Stimulated activated CD8-positive, alpha-beta memory T cell treated with anti-CD3 and anti-CD28 coated beads, Interleukin-2, amount 100 ng/mL, for 48 hours (primary cell): ENCODE measurements around the gene GJD3.

Experiments used
- DNase-seq, 2 donors: peaks; one replicate each; pipeline ENCODE4 v3.0.0-alpha.2; 2020; ENCODE audit warnings: low read depth in 2 of 2

Gene GJD3

DNA sequence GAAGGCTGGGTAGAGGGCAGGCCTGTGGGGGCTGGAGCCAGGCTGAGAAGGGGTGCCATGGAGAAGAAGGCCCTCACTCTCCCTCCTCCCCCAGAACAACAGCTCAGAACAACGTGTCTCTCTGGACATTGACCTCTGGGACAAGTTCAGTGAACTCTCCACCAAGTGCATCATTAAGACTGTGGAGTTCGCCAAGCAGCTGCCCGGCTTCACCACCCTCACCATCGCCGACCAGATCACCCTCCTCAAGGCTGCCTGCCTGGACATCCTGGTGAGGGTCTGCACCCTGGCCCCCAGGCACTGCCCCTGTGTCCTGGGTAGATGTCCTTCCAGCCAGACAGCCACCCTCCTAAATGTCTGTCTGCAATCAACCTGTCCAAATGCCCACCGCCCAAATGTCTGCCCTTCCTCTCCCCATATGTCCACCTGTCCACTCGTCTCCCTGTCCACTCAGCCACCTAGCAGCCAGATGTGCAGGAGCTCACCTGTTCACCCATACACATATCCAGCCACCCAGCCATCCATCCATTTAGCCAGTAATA, 12.2 kb downstream of the GJD3 start:
- no peak for DNase-seq

DNA sequence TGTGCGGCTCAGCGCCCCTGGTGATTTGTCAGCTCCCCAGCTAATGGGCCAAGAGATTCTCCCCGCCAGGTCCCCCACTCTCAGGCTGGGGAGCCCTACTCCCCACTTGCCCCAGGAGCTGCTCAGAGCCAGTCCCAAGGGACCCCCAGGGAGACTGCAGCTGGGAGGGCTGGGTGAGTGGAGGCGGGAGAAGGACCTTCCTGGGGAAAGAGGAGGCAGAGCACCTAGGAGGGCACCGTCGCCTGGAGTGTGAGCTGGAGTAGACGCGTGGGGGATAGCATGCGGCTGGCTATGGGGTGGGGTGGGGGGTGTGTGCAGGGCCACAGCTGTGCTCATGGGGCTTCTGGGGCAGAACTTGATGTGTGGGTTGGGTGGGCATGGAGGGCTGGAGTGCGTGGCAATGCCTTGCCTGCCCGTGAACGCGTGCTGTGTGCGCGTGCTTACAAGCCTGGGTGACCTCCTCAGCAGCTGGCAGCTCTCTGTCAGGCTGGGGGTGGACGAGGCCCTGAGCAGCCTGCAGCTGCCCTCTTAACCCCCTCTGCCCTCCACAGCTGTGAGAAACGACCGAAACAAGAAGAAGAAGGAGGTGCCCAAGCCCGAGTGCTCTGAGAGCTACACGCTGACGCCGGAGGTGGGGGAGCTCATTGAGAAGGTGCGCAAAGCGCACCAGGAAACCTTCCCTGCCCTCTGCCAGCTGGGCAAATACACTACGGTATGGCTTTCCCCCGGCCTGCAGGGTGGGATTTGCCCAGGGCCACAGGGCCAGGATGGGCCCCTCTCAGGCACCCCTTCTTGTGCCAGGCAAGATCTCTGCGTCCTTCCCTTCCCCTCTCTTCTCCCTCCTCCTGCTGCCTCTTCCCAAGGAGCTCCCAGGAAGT, 12.9 kb downstream of the GJD3 start:
- DNase-seq = no peak

DNA sequence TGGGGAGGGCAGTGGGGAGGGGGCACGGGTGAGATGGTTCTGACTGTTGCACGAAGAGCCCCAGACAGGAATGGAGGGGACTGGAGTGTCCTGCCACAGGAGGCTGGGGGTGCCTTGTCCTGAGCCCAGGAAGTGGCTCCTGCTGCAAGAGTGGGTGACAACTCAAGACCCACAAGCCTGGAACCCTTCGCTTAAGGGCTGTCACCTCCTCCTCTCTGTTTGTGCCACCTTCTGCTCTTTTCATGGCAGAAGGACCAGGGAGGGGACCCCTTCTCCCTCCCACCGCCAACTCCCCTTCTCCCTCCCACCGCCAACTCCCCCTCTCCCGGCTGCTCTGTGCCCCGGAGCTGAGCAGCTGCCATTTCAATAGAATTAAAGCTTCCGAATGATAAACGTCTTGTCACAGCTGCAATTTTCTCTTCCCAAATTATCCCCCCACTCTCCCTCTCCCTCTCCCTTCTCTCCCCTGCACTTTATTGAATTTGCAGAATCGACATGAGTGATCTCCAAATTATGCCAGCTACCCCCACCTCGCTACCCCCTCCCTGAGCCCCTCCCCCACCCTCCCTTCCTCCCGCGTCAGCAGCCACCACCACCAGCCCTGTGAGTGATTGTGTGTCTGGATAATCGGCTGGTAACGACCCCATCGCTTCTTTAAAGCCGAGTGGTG, 13.7 kb downstream of the GJD3 start:
- no peak for DNase-seq

DNA sequence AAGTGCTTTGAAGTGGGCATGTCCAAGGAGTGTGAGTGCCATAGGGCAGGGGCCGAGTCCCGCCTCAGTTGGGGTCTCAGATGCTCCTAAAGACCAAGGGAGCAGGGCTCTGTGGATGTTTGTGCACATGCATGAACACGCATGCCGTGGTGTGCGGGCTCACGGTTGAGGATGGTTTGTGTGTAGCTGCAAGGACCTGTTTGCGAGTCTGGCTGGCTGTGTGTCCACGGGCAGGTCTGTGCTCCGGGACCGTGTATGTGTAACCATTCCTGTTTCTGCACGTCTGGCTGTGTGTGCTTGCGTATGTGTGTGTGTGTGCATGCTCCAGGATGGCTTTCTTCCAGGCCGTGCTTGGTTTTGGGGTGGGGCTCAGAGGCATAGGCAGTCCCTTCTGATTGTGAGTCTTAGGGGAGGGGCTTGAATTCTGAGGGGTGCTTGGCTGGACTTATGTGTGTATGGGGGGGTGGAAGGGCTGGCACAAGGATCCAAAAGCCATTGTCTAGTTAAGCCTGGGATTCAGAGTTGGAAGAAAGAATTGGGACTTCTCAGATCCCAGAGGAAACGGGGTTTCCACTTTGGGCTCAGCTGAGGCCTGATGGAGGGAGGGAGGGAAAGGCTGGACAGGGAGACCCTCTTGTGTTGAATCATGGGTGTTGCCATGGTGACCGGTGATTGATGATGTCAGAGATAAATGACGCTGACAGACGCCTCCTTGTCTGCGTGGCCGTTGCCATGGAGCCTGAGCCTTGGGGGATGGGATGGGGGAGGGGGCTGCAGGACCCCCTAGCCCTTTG, 14.4 kb downstream of the GJD3 start:
- DNase-seq = no peak

DNA sequence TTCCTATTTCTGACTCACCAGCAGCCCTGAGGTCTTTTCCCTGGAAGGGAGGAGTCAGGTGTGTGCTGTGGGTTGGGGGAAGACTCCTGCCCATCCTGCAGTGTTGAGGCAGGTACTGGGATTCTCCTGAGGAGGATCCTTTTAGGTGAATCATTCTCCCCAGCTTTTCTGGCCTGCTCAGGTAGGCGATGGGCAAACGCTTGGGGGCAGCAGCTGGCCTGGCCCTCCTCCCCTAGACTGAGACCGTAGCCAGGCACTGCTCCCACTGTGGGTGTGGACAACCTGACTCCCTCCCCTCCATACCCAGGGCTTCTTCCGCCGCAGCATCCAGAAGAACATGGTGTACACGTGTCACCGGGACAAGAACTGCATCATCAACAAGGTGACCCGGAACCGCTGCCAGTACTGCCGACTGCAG, 15.1 kb downstream of the GJD3 start:
- DNase-seq = no peak

DNA sequence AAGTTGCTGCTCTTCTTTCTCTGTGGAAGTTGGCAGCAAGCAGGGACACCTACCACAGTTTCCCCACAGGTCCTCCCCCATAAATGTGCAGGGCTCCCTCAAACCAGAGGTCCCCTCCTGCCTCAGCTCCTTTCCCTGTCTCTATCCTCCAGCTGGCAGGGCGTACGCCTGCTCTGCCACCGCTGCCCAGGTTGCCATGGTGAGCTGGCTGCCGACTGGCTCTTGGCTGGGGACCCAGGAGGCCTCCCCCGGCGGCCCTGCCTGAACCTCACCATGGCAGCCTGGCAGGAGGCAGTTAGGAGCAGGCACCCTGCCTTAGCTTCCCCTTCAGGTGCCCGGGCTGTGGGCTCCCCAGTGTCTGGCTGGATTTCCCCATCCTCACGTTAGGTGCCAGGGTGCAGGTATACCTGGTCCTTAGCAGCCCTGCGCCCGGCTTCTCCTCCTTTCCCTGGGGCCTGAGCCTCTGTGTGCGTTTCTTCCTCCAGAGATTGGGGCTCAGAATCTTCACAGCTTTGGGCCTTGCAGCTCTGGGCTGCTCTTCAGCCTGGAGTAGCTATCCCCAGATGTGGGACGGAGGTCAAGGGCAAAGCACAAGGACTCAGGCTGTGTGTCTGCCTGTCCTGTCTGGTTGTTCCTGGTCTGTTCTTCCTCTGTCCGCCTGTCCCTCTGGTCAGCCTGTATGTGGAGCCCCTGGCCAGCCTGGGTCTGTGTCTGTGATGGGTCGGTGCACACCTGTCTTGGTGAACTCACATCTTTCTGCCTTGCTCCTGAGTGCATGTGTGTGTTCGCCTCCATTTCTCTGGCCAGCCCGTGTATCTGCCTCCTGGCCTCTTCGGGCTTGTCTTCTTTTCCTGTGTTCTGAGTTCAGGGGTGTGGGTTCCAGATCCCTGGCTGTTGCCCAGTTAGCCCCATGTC, 15.7 kb downstream of the GJD3 start:
- no peak for DNase-seq

DNA sequence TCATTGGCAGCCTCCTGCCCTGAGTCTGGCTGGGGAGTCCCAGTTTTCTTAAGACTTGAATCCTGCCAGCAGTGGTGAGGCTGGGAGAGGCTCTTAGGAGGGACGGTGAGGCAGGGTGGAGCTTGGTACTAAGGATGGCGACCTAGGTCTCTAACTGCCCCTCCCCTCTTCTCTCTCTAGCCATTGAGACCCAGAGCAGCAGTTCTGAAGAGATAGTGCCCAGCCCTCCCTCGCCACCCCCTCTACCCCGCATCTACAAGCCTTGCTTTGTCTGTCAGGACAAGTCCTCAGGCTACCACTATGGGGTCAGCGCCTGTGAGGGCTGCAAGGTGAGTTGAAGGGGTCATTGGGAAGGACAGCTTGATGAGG, 16.4 kb downstream of the GJD3 start:
- no peak for DNase-seq

DNA sequence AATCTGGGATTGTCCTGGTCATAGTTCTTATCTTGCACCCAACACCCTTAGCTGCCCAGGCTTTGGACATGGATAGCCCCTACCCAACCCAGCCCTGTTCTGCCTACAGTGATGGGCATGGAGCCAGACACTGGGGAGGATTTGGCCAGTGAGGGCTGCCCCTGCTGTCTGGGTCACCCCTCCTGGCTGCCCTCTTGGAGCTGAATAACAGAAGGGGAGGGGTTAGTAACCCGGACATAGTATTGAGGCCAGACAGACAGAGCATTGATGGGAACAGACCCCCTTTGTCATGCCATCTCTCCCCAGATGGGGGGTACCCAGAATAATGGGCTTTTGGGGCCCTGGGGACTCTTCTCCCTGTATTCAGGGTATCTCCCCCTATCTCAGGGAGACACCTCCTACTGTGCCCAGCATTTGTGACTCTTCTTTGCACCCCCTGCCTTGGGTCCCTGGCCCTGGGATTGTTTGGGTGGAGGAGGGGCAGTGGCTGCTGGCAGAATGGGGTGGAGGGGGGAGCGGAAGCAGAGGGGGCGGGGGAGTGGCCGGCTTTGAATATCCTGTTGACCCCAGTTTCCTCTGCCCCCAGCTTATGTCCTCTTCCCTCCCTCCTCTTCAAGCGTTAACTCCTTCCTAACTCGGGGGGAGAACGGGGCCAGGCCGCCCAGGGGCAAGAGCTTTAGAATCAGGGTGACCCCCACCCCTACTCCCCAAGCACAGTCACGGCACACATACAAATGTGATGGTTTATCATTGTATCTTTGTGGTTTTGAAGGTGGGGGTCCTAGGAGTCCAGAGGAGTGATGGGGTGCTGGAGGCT, 17.0 kb downstream of the GJD3 start:
- no peak for DNase-seq

DNA sequence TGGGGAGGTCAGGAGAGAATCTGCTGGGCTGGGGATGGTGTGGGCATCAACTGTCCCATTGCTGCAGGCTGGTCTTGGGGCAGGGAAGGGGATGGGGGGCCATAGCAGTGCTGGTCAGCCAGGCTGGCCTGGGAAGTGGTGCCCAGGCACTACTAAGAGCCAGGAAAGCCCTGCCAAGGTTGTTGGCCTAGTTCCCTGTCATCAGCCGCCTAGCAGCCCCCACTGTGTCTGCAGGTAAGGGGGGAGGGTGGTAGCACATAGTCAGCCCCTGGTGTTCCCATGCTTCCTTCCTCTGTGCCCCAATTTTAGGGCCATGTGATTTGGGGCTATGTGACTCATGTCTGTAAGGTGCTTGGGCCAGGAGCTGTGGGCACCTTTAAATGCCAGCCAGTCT, 17.8 kb downstream of the GJD3 start:
- DNase-seq = no peak

DNA sequence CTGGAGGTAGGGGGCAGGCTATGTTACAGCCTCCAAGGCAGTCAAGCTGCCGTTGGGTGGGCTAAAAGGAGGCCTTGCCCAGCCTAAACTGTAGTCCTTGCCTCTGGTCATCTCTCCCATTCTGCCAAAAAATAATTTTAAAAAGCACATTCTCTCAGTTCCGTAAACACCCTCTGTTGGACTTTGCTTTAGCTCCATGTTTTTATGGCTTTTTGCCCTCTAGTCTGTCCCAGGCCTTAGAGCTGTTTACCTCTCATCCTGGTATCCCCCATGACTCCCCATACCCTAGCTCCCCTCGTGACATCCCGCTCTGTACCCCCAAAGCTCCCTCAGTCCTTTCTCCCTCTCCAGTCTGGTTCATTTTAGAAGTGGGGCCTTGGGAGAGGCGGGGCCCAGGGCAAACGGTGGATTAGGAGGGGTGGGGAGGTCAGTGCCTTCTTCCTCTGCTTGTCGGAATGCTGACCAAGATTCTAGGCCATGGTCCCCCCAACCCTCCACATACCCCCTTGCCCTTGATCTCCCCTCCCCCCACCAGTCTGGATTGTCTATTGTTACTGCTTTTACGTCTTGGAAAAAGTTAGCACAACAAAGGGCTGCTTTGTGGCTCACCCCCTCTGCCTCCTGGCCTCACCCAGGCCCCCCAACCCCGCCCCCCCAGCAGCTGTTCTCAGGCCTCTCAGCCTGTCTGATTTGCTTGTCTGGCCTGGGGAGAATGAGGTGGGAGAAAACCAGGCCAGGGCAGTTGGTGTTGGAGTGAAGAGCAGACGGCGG, 18.4 kb downstream of the GJD3 start:
- DNase-seq = no peak

DNA sequence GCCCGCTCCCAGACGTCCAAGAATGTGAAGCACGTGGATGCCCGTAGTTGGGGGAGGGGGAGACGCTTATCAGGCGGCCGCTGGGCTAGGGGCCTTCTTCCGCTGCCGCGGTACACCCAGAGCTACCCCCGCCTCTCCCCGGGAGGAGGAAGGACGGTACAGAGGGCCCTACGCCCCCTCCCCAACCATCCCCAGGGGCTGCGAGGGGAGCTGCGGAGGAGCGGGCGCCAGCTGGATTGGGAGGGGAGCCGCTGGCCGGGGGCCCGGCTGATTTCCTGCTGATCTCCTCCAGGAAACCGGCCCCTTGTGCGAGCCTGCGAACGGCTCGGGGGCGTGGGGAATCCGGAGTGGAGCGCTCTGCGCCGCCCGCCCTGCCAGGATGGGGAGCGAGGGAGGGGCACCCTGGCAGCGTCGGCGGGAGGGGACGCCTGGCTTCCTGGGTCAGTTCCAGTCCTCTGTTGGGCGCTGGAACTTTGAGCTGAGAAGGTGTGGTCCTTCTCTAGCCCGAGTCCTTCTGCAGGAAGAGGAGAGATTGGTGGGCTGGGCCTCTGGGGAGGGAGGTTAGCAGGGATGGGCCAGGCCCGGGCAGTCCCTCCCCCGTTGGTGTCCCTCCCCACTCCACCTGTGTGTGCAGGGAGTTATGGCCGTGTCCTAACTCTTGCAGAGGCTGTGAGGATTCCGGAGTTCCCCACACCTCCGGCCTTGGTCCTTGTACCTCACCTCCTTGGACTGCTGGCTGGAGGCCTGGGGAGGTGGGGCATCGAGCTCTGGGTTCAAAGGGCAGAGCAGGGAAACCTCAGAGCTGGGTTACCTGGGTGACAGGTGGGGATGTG, 19.2 kb downstream of the GJD3 start:
- no peak for DNase-seq

DNA sequence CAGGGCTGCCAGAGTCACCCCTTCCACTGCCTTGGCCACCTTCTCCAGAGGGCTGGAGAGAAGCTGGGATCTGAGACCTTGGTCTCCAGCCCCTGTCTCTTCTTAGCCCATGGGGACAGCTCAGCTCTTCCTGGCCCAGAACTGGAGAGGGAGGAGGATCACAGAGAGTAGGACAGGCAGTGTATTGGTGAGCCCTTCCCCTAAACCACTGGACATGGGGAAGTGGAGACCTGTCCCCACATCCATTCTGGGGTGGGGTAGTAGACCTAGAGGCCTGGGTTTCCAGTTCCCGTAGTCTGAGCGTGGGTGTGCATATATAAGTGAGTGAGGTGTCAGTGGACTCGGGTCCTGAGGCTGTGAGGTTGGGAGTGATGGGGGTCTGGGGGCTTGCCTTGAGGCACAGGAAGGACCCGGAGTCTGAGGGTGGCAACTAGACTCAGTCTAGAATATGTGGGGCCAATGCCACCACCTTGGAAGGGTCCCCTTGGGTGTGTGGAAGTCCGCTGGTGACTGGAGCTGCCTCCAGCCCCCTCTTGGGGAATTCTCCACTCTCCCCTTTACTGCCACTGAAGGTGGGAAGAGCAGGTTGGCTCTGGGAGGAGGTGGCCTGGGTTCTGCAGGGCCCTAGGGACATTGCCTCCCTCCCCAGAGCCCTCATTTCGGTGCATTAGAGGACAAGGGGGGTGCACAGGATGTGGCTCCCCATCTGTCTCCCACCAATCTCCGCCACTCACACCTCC, 19.9 kb downstream of the GJD3 start:
- DNase-seq = no peak

DNA sequence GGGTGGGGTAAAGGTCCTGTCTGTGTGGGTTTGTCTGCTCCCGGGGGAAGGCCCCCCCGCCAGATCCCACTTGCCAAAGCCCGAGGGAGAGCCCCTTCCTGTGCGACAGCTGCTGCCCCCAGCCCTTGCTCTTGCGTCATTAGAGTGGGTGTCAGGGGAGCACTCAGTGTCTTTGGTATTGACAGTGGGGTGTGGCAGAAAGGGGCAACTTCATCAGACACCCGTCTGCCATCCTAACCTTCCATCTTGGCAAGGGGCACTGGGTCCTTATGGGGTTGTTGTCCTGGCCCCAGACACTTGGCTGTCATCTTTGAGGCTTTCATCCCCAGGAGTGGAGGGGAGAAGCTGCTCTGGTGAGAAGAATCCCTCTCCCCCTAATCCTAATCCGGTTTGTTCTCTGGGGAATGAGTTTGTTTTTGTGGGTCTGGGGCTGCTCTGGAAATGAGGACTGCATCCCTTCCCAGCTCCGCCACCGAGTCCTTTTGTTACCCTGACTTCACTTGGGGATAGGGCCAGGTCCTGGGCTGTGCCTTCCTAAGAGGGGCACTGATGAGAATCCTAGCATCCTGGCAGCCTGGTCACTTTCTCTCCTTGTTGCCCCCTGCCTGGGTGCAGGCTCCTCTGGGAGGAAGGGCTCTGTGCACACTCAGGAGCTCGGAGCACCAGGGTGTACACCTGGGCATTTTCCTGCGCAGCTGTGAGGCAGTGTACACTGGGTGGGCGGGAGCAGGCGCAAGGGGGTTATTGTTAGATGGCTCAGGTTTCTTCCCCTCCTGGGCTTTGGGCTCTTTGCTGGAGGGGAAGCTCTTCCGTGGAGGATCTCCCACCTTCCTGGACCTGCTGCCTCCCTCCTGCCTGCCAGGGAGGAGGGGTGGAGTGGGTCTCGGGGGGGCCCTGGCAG, 21.1 kb downstream of the GJD3 start:
- DNase-seq = no peak

DNA sequence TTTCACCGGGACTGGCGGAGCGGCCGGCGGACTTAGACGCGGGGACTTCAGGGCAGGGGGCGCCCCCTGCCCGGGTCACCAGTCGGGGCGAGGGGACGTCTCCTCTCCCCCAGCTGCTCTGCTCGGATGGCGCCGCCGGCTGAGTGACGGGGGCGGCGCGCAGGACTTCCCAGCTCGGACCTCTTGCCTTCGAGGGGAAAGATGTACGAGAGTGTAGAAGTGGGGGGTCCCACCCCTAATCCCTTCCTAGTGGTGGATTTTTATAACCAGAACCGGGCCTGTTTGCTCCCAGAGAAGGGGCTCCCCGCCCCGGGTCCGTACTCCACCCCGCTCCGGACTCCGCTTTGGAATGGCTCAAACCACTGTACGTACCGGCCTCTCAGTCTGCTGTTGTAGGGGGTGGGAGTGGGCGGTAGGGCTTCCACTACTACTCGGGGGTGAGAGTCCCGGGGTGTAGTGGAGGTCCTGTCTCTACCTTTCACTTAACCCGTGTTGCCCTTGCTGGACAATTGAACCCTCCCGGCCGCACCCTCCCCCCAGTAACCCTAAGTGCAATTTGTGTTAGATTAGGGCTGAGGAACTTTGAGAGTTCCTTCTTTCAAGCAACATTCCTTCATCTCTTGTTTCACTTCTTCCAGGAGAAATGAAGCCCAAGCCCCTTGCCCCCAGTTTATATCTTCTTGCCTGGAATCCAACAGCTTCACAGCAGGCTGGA, 21.9 kb downstream of the GJD3 start:
- no peak for DNase-seq

DNA sequence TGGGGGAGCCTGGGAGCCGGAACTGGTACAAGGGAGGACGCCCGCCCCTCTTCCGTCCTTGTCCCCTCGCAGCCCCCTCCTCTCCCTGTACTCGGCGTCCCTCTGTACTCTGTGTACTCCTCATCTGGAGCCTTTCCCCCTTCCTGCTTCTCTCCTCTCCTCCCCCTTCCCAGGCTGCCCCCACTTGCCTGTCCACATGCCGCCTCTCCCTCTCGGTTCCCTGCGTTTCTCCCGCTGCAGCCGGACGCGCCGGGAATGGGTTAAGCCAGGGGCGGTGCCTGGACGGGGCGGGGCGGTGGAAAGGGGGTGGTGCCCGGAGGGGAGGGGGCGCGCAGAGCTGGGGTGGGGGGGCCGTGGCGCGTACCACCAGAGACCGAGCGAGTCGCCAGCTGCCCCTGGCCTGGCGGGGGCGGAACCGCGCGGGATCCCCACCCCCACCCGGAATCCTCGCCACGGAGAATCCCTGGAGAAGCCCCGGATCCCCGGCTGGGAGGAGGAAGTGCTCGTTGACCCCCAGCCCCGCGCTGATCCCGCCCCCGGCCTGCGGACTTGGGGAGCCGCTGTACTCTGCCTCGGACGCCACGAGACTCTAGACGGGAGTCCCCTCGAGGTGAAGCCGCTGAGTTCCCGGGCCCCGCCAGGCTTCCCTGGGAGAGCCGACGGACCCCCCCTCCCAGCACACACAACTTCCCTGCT, 22.6 kb downstream of the GJD3 start:
- DNase-seq = no peak
